LNCAP (cell line): Measurements from ENCODE around the gene KCNK6.

Experiments
- CTCF ChIP-seq: fragments of 450-650 bp; IDR thresholded peaks from 2 replicates; pipeline ENCODE4 v1.5.1; 2017; ENCODE audit warnings: mild to moderate bottlenecking

KCNK6 gene

GRCh38 chr19:38288123-38288855, 31.4 kb upstream of the KCNK6 start:
- no peak for TF ChIP-seq CTCF

GRCh38 chr19:38289955-38290354, 29.7 kb upstream of the KCNK6 start:
- TF ChIP-seq CTCF = no peak

- TF ChIP-seq CTCF = no peak
These were observed 29.0 kb upstream of the KCNK6 start for GRCh38 chr19:38290631-38291147.

- TF ChIP-seq CTCF = peak; percentile 23; the same call in 1 of the 2 replicates
These were observed 27.8 kb upstream of the KCNK6 start for GRCh38 chr19:38291855-38292254.

GRCh38 chr19:38293281-38293680, 26.4 kb upstream of the KCNK6 start:
- TF ChIP-seq CTCF = no peak

- TF ChIP-seq CTCF = no peak
These were observed 25.6 kb upstream of the KCNK6 start for GRCh38 chr19:38294090-38294489.

GRCh38 chr19:38298821-38299680, 20.6 kb upstream of the KCNK6 start:
- no peak for TF ChIP-seq CTCF
